ENCODE measurements around the gene M1AP.

GRCh38 chr2:74685408-74685807 lies 37.3 kb upstream of the M1AP start:
- TF ChIP-seq EZH2 (IDR thresholded peaks at IDR 0.05; ENCODE audit: low read depth, low read length, severe bottlenecking) (no peak), POLR2AphosphoS5 (IDR thresholded peaks at IDR 0.05; ENCODE audit: low read depth, low read length) (no peak), POLR2A (IDR thresholded peaks at IDR 0.05; ENCODE audit: control extremely low read depth in 1 of 2, low read depth in 2 of 2, low read length in 2 of 2) (no peak), CTCF (IDR thresholded peaks at IDR 0.05; ENCODE audit: control extremely low read depth in 1 of 3, insufficient read depth in 1 of 3, low read depth in 1 of 3, low read length in 3 of 3) (no peak), SIN3A (conservative IDR thresholded peaks at IDR 0.05 in 1 of 2, IDR thresholded peaks at IDR 0.05 in 1 of 2; ENCODE audit: low read depth in 1 of 2, low read length in 2 of 2) (no peak), KDM1A (IDR thresholded peaks at IDR 0.05; ENCODE audit: borderline replicate concordance, low read length) (no peak)
